C4-2B (cell line): ENCODE results near the gene KRTAP4-7.
"Not testable (repeated sequence)": the region's sequence is repeated elsewhere in the genome, so short reads cannot be mapped to it uniquely, and the experiment has no call there.

ENCODE experiments used
- H3K27ac ChIP-seq: fragments of 450-650 bp; 2 replicates; pipeline ENCODE4 v1.5.1; 2017
- CTCF ChIP-seq: fragments of 450-650 bp; conservative IDR thresholded peaks from 2 replicates; pipeline ENCODE4 v1.5.1; 2017; ENCODE audit warnings: mild to moderate bottlenecking
- ZFX ChIP-seq: fragments of 450-650 bp; IDR thresholded peaks from 2 replicates; pipeline ENCODE4 v1.6.1; 2017

KRTAP4-7 gene

GRCh38 chr17:41084100-41084856, at the start of gene KRTAP4-7:
KRTAP4-7 (plus strand) TSS chr17:41084150; CDS start chr17:41084207, 57 bp downstream.
- not testable (repeated sequence) for H3K27ac ChIP-seq

- not testable (repeated sequence) for H3K27ac ChIP-seq
These were observed 49.5 kb upstream of the KRTAP4-7 start, which contains the start of gene KRTAP1-3 for GRCh38 chr17:41034346-41034935. KRTAP1-3 (minus strand) TSS chr17:41034874; CDS start chr17:41034821, 53 bp downstream.

GRCh38 chr17:41037853-41038350, 46.0 kb upstream of the KRTAP4-7 start:
- H3K27ac ChIP-seq = no peak overlapping the region
- TF ChIP-seq CTCF (no peak), ZFX (no peak)

GRCh38 chr17:41040783-41041571, 43.0 kb upstream of the KRTAP4-7 start, which contains the start of gene KRTAP1-1:
KRTAP1-1 (minus strand) TSS chr17:41041450; CDS start chr17:41041397, 53 bp downstream.
- H3K27ac ChIP-seq = not testable (repeated sequence)

GRCh38 chr17:41042953-41043352, 41.0 kb upstream of the KRTAP4-7 start:
- H3K27ac ChIP-seq = no peak overlapping the region
- TF ChIP-seq ZFX = no peak
- no peak for TF ChIP-seq CTCF

GRCh38 chr17:41046735-41047465, 37.0 kb upstream of the KRTAP4-7 start, which contains the start of gene KRTAP2-1:
KRTAP2-1 (minus strand) TSS chr17:41047316; CDS start chr17:41047267, 49 bp downstream.
- not testable (repeated sequence) for H3K27ac ChIP-seq

GRCh38 chr17:41048441-41048840, 35.5 kb upstream of the KRTAP4-7 start:
- no peak overlapping the region for H3K27ac ChIP-seq
- no peak for TF ChIP-seq CTCF
- no peak for TF ChIP-seq ZFX

GRCh38 chr17:41049110-41049509, 34.8 kb upstream of the KRTAP4-7 start:
- H3K27ac ChIP-seq = no peak overlapping the region
- TF ChIP-seq ZFX (no peak), CTCF (no peak)

- no peak overlapping the region for H3K27ac ChIP-seq
- TF ChIP-seq CTCF (no peak), ZFX (no peak)
These were observed 31.4 kb upstream of the KRTAP4-7 start for GRCh38 chr17:41052566-41052965.
